Measurements from ENCODE around the gene CTDSPL.
A peak's percentile ranks its signal among the peaks of the same experiment; 100 is the strongest.

CTDSPL gene

GRCh38 chr3:37993067-37993455 lies 131.4 kb downstream of the CTDSPL start:
- no peak overlapping the region for H3K4me3 ChIP-seq
- H3K9ac ChIP-seq (ENCODE audit: insufficient read length): no peak overlapping the region
- H3K27ac ChIP-seq: no peak overlapping the region
- no peaks in the 10 kb centered on the region for H3K9me3 ChIP-seq (ENCODE audit: low read depth, low read length)
- DNase-seq (ENCODE audit: low read depth, low spot score): no peak
- H3K36me3 ChIP-seq (ENCODE audit: insufficient read depth, low read length): no peaks in the 10 kb centered on the region
- TF ChIP-seq FOXP2 (optimal IDR thresholded peaks at IDR 0.05; ENCODE audit: control extremely low read depth, extremely low read length, insufficient read depth) (no peak), EZH2 (IDR thresholded peaks at IDR 0.05) (no peak), POLR2AphosphoS5 (IDR thresholded peaks at IDR 0.05; ENCODE audit: borderline replicate concordance, low read depth, low read length) (no peak)

GRCh38 chr3:37993460-37993819 lies 131.8 kb downstream of the CTDSPL start:
- Histone ChIP-seq H3K9ac (ENCODE audit: insufficient read length) (no peak overlapping the region), H3K27ac (no peak overlapping the region), H3K4me3 (peak overlapping the region; percentile 85), H3K9me3 (ENCODE audit: low read depth, low read length) (no peaks in the 10 kb centered on the region), H3K36me3 (ENCODE audit: insufficient read depth, low read length) (no peaks in the 10 kb centered on the region)
- no peak for DNase-seq (ENCODE audit: low read depth, low spot score)
- TF ChIP-seq EZH2 (IDR thresholded peaks at IDR 0.05) (no peak), FOXP2 (optimal IDR thresholded peaks at IDR 0.05; ENCODE audit: control extremely low read depth, extremely low read length, insufficient read depth) (no peak), POLR2AphosphoS5 (IDR thresholded peaks at IDR 0.05; ENCODE audit: borderline replicate concordance, low read depth, low read length) (no peak)

- Histone ChIP-seq H3K27ac (no peak overlapping the region), H3K9me3 (ENCODE audit: low read depth, low read length) (no peaks in the 10 kb centered on the region), H3K36me3 (ENCODE audit: insufficient read depth, low read length) (no peaks in the 10 kb centered on the region), H3K4me3 (peak overlapping the region; percentile 85), H3K9ac (ENCODE audit: insufficient read length) (peak overlapping the region; percentile 71)
- TF ChIP-seq FOXP2 (optimal IDR thresholded peaks at IDR 0.05; ENCODE audit: control extremely low read depth, extremely low read length, insufficient read depth): no peak
- TF ChIP-seq POLR2AphosphoS5 (IDR thresholded peaks at IDR 0.05; ENCODE audit: borderline replicate concordance, low read depth, low read length): peak; percentile 88
- no peak for TF ChIP-seq EZH2 (IDR thresholded peaks at IDR 0.05)
- DNase-seq (ENCODE audit: low read depth, low spot score): no peak
Observed at GRCh38 chr3:37993820-37994638, 132.3 kb downstream of the CTDSPL start.

GRCh38 chr3:37994639-37994972 lies 132.9 kb downstream of the CTDSPL start:
- Histone ChIP-seq H3K36me3 (ENCODE audit: insufficient read depth, low read length) (no peaks in the 10 kb centered on the region), H3K27ac (no peak overlapping the region), H3K9me3 (ENCODE audit: low read depth, low read length) (no peaks in the 10 kb centered on the region), H3K4me3 (peak overlapping the region; percentile 85), H3K9ac (ENCODE audit: insufficient read length) (peak overlapping the region; percentile 71)
- no peak for DNase-seq (ENCODE audit: low read depth, low spot score)
- no peak for TF ChIP-seq FOXP2 (optimal IDR thresholded peaks at IDR 0.05; ENCODE audit: control extremely low read depth, extremely low read length, insufficient read depth)
- TF ChIP-seq POLR2AphosphoS5 (IDR thresholded peaks at IDR 0.05; ENCODE audit: borderline replicate concordance, low read depth, low read length): no peak
- TF ChIP-seq EZH2 (IDR thresholded peaks at IDR 0.05): no peak

GRCh38 chr3:37995652-37996641 lies 134.3 kb downstream of the CTDSPL start:
- no peak for DNase-seq (ENCODE audit: low read depth, low spot score)
- H3K9me3 ChIP-seq (ENCODE audit: low read depth, low read length): no peaks in the 10 kb centered on the region
- no peak for TF ChIP-seq FOXP2 (optimal IDR thresholded peaks at IDR 0.05; ENCODE audit: control extremely low read depth, extremely low read length, insufficient read depth)
- TF ChIP-seq EZH2 (IDR thresholded peaks at IDR 0.05): no peak
- TF ChIP-seq POLR2AphosphoS5 (IDR thresholded peaks at IDR 0.05; ENCODE audit: borderline replicate concordance, low read depth, low read length): no peak
- H3K4me3 ChIP-seq: no peak overlapping the region
- no peaks in the 10 kb centered on the region for H3K36me3 ChIP-seq (ENCODE audit: insufficient read depth, low read length)
- H3K9ac ChIP-seq (ENCODE audit: insufficient read length): no peak overlapping the region
- no peak overlapping the region for H3K27ac ChIP-seq

GRCh38 chr3:37996785-37997301 lies 135.2 kb downstream of the CTDSPL start:
- H3K9ac ChIP-seq (ENCODE audit: insufficient read length): no peak overlapping the region
- H3K4me3 ChIP-seq: no peak overlapping the region
- no peak overlapping the region for H3K27ac ChIP-seq
- peak; percentile 51 for DNase-seq (ENCODE audit: low read depth, low spot score)
- no peaks in the 10 kb centered on the region for H3K9me3 ChIP-seq (ENCODE audit: low read depth, low read length)
- no peaks in the 10 kb centered on the region for H3K36me3 ChIP-seq (ENCODE audit: insufficient read depth, low read length)
- TF ChIP-seq POLR2AphosphoS5 (IDR thresholded peaks at IDR 0.05; ENCODE audit: borderline replicate concordance, low read depth, low read length): no peak
- no peak for TF ChIP-seq EZH2 (IDR thresholded peaks at IDR 0.05)
- no peak for TF ChIP-seq FOXP2 (optimal IDR thresholded peaks at IDR 0.05; ENCODE audit: control extremely low read depth, extremely low read length, insufficient read depth)

- TF ChIP-seq EZH2 (IDR thresholded peaks at IDR 0.05): no peak
- TF ChIP-seq POLR2AphosphoS5 (IDR thresholded peaks at IDR 0.05; ENCODE audit: borderline replicate concordance, low read depth, low read length): no peak
- no peak for TF ChIP-seq FOXP2 (optimal IDR thresholded peaks at IDR 0.05; ENCODE audit: control extremely low read depth, extremely low read length, insufficient read depth)
- no peak for DNase-seq (ENCODE audit: low read depth, low spot score)
- Histone ChIP-seq H3K36me3 (ENCODE audit: insufficient read depth, low read length) (no peaks in the 10 kb centered on the region), H3K27ac (no peak overlapping the region), H3K9me3 (ENCODE audit: low read depth, low read length) (no peaks in the 10 kb centered on the region), H3K9ac (ENCODE audit: insufficient read length) (no peak overlapping the region), H3K4me3 (no peak overlapping the region)
Observed at GRCh38 chr3:37997342-37997741, 135.7 kb downstream of the CTDSPL start.

GRCh38 chr3:37997791-37998370 lies 136.2 kb downstream of the CTDSPL start:
- Histone ChIP-seq H3K9me3 (ENCODE audit: low read depth, low read length) (no peaks in the 10 kb centered on the region), H3K4me3 (no peak overlapping the region), H3K36me3 (ENCODE audit: insufficient read depth, low read length) (no peaks in the 10 kb centered on the region), H3K27ac (no peak overlapping the region), H3K9ac (ENCODE audit: insufficient read length) (no peak overlapping the region)
- no peak for DNase-seq (ENCODE audit: low read depth, low spot score)
- no peak for TF ChIP-seq EZH2 (IDR thresholded peaks at IDR 0.05)
- no peak for TF ChIP-seq FOXP2 (optimal IDR thresholded peaks at IDR 0.05; ENCODE audit: control extremely low read depth, extremely low read length, insufficient read depth)
- TF ChIP-seq POLR2AphosphoS5 (IDR thresholded peaks at IDR 0.05; ENCODE audit: borderline replicate concordance, low read depth, low read length): no peak
